ENCODE measurements around the gene RSPH9. TPM values are rescaled to one million over a fixed set of nuclear protein-coding genes. Genes with fewer than 3 reads are reported as not detected.
A peak's percentile ranks its signal among the peaks of the same experiment; 100 is the strongest.

The RSPH9 gene
- polyA plus RNA-seq, 3 donors = 0.05 to 0.52 (median 0.13) TPM

- Histone ChIP-seq H3K27me3 (ENCODE audit: control insufficient read depth in 2 of 2, insufficient read depth in 2 of 2, low read length in 2 of 2) (no peaks in the 10 kb centered on the region), H3K9me3 (replicated peaks in 1 of 2; ENCODE audit: control insufficient read depth in 1 of 2, insufficient read depth in 1 of 2, low read length in 2 of 2) (no peaks in the 10 kb centered on the region), H3K79me2 (ENCODE audit: insufficient read depth, low read length) (peaks cover 39% of the 10 kb centered on the region), H3K9ac (ENCODE audit: insufficient read depth, low read length, poor library complexity, severe bottlenecking) (no peak overlapping the region), H3K36me3 (replicated peaks in 1 of 2; ENCODE audit: control insufficient read depth in 1 of 2, insufficient read depth in 2 of 2, low read length in 2 of 2) (peaks cover 56 to 58% of the 10 kb centered on the region in 2 donors), H2AFZ (ENCODE audit: insufficient read depth, low read depth, low read length, poor library complexity, severe bottlenecking) (no peak overlapping the region), H3K4me1 (ENCODE audit: control insufficient read depth in 1 of 2, insufficient read depth in 2 of 2, low read length in 2 of 2) (peaks cover 32 to 41% of the 10 kb centered on the region in 2 donors), H3K4me3 (replicated peaks in 1 of 3; ENCODE audit: low read depth in 2 of 3, low read length in 3 of 3) (no peak overlapping the region), H4K20me1 (ENCODE audit: insufficient read depth, low read length) (peaks cover 46% of the 10 kb centered on the region), H3K27ac (ENCODE audit: low read depth in 1 of 2, low read length in 2 of 2) (peak overlapping the region in 1 of 2 donors; percentile 85), H3K4me2 (replicated peaks; ENCODE audit: extremely low read depth, low read length, poor library complexity, severe bottlenecking) (no peak overlapping the region)
- Mint-ChIP-seq H3K4me1 (peaks cover 33% of the 10 kb centered on the region), H3K27me3 (ENCODE audit: low read depth in 3 of 3) (peaks cover 0 to 1% (median 0%) of the 10 kb centered on the region in 3 donors), H3K36me3 (peaks cover 54 to 64% of the 10 kb centered on the region in 2 donors), H3K4me3 (no peak overlapping the region), H3K27ac (peak overlapping the region in 6 of 7 donors; percentile 46 to 98 (median 78)), H3K9me3 (no peaks in the 10 kb centered on the region)
- no peak for TF ChIP-seq CTCF (IDR thresholded peaks at IDR 0.05)
- 98% methylated on average over 14 of the region's 16 CpGs for WGBS (ENCODE audit: insufficient coverage)
- intact Hi-C loops (cut with micrococcal nuclease) = loop anchor here (5.0 kb wide), 2 partner anchors 48 to 622 kb away; partner anchors contain the start of genes HSP90AB1 (in 1 of the 2), POLH (in 1 of the 2) and XPO5 (in 1 of the 2)
- DNase-seq = no peak
These were observed 19.3 kb upstream of the RSPH9 start for GRCh38 chr6:43625393-43625992.

- WGBS (ENCODE audit: insufficient coverage) = 10% methylated on average over 2 of the region's 5 CpGs
- intact Hi-C loops (cut with micrococcal nuclease) = loop anchor here (5.0 kb wide), 2 partner anchors 50 to 620 kb away; partner anchors contain the start of genes HSP90AB1 (in 1 of the 2), POLH (in 1 of the 2) and XPO5 (in 1 of the 2)
- H3K79me2 ChIP-seq (ENCODE audit: insufficient read depth, low read length) = peaks cover 39% of the 10 kb centered on the region
These were observed 17.6 kb upstream of the RSPH9 start for GRCh38 chr6:43627008-43627825.

More at GRCh38 chr6:43627008-43627825, 17.6 kb upstream of the RSPH9 start:
- Histone ChIP-seq H3K4me1 (ENCODE audit: control insufficient read depth in 1 of 2, insufficient read depth in 2 of 2, low read length in 2 of 2) (peaks cover 44 to 52% of the 10 kb centered on the region in 2 donors), H2AFZ (ENCODE audit: insufficient read depth, low read depth, low read length, poor library complexity, severe bottlenecking) (no peak overlapping the region), H3K27ac (ENCODE audit: low read depth in 1 of 2, low read length in 2 of 2) (peak overlapping the region; percentile 69 to 85), H3K27me3 (ENCODE audit: control insufficient read depth in 2 of 2, insufficient read depth in 2 of 2, low read length in 2 of 2) (no peaks in the 10 kb centered on the region), H3K9me3 (replicated peaks in 1 of 2; ENCODE audit: control insufficient read depth in 1 of 2, insufficient read depth in 1 of 2, low read length in 2 of 2) (no peaks in the 10 kb centered on the region), H4K20me1 (ENCODE audit: insufficient read depth, low read length) (peaks cover 38% of the 10 kb centered on the region), H3K4me2 (replicated peaks; ENCODE audit: extremely low read depth, low read length, poor library complexity, severe bottlenecking) (peak overlapping the region; percentile 86), H3K4me3 (replicated peaks in 1 of 3; ENCODE audit: low read depth in 2 of 3, low read length in 3 of 3) (peak overlapping the region in 1 of 3 experiments; percentile 95), H3K9ac (ENCODE audit: insufficient read depth, low read length, poor library complexity, severe bottlenecking) (peak overlapping the region; percentile 85), H3K36me3 (replicated peaks in 1 of 2; ENCODE audit: control insufficient read depth in 1 of 2, insufficient read depth in 2 of 2, low read length in 2 of 2) (peaks cover 38 to 41% of the 10 kb centered on the region in 2 donors)
- H3K4me3 Mint-ChIP-seq = peak overlapping the region; percentile 43 to 85
- peaks cover 42% of the 10 kb centered on the region for H3K4me1 Mint-ChIP-seq
- peaks cover 41 to 47% of the 10 kb centered on the region in 2 donors for H3K36me3 Mint-ChIP-seq
- H3K9me3 Mint-ChIP-seq = no peaks in the 10 kb centered on the region
- no peak for TF ChIP-seq CTCF (IDR thresholded peaks at IDR 0.05)
- DNase-seq = peak; percentile 88 to 94 (median 92)
- peak overlapping the region; percentile 94 to 99 (median 98) for H3K27ac Mint-ChIP-seq
- H3K27me3 Mint-ChIP-seq (ENCODE audit: low read depth in 3 of 3) = peaks cover 0 to 1% (median 0%) of the 10 kb centered on the region in 3 donors
